ENCODE data around the gene EPC2.

Gene EPC2

DNA sequence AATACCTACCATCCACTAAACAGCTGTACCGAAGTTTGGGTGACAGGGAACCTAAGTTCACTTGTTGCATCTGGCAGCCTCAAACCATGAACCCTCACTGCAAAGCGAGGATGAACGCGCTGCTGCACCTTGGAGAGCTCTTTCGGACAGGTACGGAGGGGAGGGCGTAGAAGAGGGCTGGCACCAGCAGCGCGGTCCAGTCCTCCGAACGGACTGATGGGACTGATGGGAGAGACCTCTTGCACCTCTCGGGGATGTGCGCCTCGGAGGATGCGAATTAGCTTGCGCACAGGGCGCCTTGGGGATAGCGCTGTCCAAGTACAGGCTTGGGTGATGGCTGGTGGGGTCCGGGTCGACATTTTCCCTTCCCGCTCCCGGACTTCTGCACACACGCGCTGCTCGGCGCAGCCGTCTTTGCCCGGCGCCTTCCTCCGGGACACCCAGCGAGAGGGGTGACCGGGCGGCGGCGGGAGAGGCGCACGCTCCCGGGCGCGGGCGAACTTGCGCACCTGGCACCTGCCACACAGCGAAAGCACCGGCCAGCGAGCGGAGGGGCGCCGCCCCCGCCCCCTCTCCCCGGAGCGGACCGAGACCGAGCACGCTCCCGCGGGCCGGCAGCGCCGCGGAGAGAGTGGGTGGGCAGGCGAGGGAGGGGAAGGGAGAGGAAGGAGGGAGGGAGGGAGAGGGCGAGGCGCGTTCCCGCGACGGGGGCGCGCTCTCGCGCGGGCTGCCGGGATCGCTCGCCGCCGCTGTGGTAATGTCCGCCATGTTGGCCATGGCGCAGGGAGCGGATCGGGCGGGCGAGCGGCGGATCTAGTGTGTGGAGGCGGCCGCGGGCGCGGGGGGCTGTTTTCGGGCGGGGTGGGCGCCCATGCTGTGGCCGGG is at the start of gene EPC2:
EPC2 (plus strand) TSS at position 754 of the 885 bp plus-strand sequence. CDS start 267 bp downstream, outside the sequence.
- TF ChIP-seq CTCF (IDR thresholded peaks at IDR 0.05): peak; percentile 9
- Histone ChIP-seq H3K27ac (peak within 1 kb of the TSS; percentile 98), H3K9me3 (no peaks in the 10 kb centered on the region), H3K27me3 (no peaks in the 10 kb centered on the region), H3K36me3 (no peaks in the 10 kb centered on the region), H3K4me1 (ENCODE audit: control insufficient read depth in 1 of 2, insufficient read depth in 1 of 2, low read depth in 1 of 2, low read length in 1 of 2) (peaks cover 25 to 31% of the 10 kb centered on the region in 2 experiments), H3K4me3 (ENCODE audit: low read depth in 1 of 2, low read length in 1 of 2) (peak within 1 kb of the TSS; percentile 92 to 96)

DNA sequence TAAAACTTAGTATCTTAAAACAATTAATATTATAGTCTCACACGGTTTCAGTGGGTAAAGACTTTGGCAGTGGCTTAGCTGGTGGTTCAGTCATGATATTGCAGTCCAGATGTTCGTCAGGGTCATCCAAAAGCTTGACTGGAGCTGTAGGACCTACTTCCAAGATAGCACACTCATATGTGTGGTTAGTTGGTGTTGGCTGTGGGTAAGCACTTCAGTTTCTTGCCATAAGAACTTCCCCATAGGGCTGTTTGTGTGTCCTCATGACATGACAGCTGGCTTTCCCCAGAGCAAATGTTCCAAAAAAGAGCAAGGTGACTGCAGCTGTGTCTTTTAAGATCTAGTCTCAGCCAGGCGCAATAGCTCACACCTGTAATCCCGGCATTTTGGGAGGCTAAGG is 48.5 kb upstream of the EPC2 start:
- Histone ChIP-seq H3K4me1 (ENCODE audit: control insufficient read depth in 1 of 2, insufficient read depth in 1 of 2, low read depth in 1 of 2, low read length in 1 of 2) (no peaks in the 10 kb centered on the region), H3K27ac (no peak overlapping the region)
- no peak for TF ChIP-seq CTCF (IDR thresholded peaks at IDR 0.05)

DNA sequence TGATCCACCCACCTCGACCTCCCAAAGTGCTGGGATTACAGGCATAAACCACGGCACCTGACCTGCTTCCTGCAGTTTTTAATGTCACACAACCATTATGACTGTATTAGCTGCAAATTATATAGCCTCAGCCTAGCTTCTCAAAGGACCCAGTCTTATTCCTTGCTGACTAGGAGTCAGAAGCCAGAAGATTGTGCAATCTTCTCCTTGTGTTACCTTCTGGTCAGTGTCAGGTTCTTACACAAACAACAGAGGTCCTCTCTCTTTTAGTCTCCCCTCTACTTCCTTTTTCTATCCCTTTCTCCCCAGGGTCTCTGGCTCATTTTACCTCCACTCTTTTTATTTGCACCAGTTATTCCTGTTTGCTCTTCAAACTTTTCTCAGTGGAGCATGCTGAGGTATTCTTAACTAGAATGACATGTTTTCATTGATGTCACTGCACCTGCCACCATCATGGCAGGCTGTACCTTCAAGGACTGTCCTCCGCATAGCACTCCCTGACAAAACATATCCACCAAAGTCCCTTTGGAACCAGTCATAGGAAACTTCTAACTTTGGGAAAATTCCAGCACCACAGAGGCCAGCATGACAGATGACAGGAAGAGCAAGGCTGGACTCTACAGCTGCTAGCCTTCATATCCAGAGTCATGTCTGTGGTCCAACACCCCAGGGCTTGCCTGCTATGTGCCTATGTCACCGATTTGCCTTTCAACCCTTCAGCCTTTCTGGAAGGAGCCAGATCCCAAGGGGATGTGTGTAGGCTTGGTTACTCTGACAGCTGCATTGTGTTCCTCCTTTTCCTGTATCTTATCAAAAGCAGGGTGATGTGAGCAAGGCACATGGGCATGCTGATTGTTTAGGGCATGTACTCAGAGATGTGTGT is 45.2 kb upstream of the EPC2 start:
- Histone ChIP-seq H3K4me3 (ENCODE audit: low read depth in 1 of 2, low read length in 1 of 2) (no peak overlapping the region), H3K27ac (no peak overlapping the region), H3K4me1 (ENCODE audit: control insufficient read depth in 1 of 2, insufficient read depth in 1 of 2, low read depth in 1 of 2, low read length in 1 of 2) (no peaks in the 10 kb centered on the region), H3K36me3 (no peaks in the 10 kb centered on the region), H3K9me3 (no peaks in the 10 kb centered on the region), H3K27me3 (no peaks in the 10 kb centered on the region)
- TF ChIP-seq CTCF (IDR thresholded peaks at IDR 0.05): no peak

More for the DNA sequence above, 48.5 kb upstream of the EPC2 start:
- H3K4me3 ChIP-seq (ENCODE audit: low read depth in 1 of 2, low read length in 1 of 2): no peak overlapping the region
- H3K9me3 ChIP-seq: no peaks in the 10 kb centered on the region
- no peaks in the 10 kb centered on the region for H3K36me3 ChIP-seq
- no peaks in the 10 kb centered on the region for H3K27me3 ChIP-seq

GRCh38 chr2:148602885-148603561 is 41.5 kb upstream of the EPC2 start:
- H3K4me3 ChIP-seq (ENCODE audit: low read depth in 1 of 2, low read length in 1 of 2): no peak overlapping the region
- no peak for TF ChIP-seq CTCF (IDR thresholded peaks at IDR 0.05)
- H3K27me3 ChIP-seq: no peaks in the 10 kb centered on the region
- no peaks in the 10 kb centered on the region for H3K36me3 ChIP-seq
- no peaks in the 10 kb centered on the region for H3K9me3 ChIP-seq
- no peak overlapping the region for H3K27ac ChIP-seq
- H3K4me1 ChIP-seq (ENCODE audit: control insufficient read depth in 1 of 2, insufficient read depth in 1 of 2, low read depth in 1 of 2, low read length in 1 of 2): no peaks in the 10 kb centered on the region

GRCh38 chr2:148603562-148603920 is 41.0 kb upstream of the EPC2 start:
- H3K9me3 ChIP-seq: no peaks in the 10 kb centered on the region
- no peak for TF ChIP-seq CTCF (IDR thresholded peaks at IDR 0.05)
- no peaks in the 10 kb centered on the region for H3K4me1 ChIP-seq (ENCODE audit: control insufficient read depth in 1 of 2, insufficient read depth in 1 of 2, low read depth in 1 of 2, low read length in 1 of 2)
- no peaks in the 10 kb centered on the region for H3K27me3 ChIP-seq
- no peak overlapping the region for H3K27ac ChIP-seq
- no peaks in the 10 kb centered on the region for H3K36me3 ChIP-seq
- H3K4me3 ChIP-seq (ENCODE audit: low read depth in 1 of 2, low read length in 1 of 2): no peak overlapping the region

All from neutrophil (primary cell).